SHP77 (cell line): ENCODE results near the gene ICAM3.

Source experiments
- DNase-seq, 2 experiments: peaks; one replicate each; lab custom pipeline; 2025; lab: John Stamatoyannopoulos, UW

Gene ICAM3

DNA sequence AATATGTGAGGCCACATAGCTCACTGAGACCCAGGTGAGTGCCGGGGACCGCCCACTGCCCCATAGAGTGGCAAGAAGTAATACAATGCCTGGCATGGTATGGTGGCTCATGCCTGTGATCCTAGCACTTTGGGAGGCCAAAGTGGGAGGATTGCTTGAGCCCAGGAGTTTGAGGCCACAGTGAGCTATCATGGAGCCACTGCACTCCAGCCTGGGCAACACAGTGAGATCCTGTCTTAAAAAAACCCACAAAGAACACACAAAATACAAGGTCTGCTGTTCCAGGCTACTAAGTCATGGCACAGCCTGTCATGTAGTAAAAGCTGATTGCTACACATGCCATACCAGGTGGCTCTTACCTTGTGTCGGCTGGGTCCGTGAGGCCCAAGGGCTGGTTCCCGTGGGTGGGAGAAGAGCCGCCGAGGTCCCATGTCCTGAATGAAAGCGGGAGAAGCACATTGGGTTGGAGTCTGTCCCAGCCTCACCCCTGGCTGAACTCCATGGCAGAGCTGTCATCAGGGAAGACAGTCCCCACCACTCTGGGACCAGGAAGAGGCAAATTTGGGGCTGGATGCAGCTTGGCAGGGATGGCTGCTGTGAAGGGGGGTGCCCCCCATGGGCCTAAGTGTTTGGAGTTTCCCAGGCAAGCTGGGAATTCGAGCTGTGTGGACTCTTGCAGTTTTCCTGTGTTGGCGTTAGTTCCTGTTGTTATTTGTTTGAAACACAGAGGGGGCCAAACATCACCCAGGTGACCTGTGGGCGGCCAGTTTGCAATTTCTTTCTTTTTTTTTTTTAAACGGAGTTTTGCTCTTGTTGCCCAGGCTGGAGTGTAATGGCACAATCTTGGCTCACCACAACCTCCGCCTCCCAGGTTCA, 20.4 kb downstream of the ICAM3 start:
- no peak for DNase-seq

DNA sequence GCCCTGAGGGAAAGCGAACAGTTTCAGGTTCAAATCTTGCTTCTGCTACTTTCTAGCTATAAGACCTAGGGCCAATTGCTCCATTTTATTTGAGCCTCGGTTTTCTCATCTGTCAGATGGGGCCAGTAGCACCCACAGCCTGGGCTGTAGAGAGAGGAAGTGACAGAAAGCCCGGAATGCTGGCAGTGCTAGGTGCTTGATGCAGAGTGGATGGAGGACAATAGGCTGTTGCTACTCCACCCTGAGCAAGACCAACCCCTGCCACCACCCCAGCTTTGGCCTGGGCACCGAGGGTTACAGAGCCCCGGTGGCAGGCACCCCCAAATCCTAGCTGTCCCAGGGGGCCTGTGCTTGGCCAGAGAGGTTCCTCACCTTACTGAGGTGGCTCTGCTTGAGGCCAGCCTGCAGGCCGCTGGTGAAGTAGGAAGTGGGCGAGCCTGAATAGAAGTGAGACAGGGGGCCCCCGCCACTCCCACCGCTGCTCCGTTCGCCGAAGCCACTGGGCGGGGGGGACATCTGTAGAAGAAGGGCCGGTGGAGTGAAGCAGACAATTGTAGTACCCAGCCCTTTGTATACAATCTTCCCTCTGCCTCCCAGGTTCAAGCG, 21.5 kb downstream of the ICAM3 start:
- DNase-seq: no peak

DNA sequence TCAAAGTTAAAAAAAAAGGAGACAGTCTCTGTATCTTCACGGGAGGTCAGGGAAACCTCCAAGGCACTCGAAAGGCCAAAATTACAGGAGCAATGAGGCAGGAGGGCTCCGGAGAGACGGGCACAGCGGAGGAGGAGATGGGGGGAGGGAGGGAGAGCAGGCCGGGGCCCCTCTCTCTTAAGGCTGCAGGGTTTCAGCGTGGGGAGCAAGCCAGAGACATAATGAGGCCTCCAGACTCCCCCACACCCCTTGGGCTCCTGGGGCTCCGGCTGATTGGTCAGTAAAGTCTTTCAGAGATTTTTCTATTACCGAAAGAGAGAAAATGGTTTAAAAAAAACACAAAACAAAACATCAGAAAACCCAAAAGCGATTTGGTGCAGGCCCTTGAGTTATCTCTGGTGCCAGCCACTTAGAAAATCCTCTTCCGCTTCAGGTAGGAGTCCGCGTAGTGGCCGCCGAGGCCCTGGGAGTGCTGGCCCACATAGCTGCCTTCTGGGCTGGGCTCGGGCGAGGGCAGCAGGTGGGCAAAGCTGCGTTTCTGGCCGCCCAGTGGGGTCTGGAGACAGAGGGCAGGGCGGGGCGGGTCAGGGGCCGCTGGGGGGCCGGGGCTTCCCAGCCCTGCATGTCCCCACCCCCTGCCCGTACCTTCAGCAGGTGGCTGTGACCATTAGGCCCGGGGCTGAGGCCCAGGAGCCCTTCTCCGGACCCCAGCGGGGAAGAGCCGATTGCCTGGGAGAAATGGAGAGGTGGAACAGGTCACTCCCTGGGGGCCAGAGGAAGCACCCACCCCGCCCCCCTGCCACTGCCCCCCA, 22.2 kb downstream of the ICAM3 start:
- DNase-seq: no peak

DNA sequence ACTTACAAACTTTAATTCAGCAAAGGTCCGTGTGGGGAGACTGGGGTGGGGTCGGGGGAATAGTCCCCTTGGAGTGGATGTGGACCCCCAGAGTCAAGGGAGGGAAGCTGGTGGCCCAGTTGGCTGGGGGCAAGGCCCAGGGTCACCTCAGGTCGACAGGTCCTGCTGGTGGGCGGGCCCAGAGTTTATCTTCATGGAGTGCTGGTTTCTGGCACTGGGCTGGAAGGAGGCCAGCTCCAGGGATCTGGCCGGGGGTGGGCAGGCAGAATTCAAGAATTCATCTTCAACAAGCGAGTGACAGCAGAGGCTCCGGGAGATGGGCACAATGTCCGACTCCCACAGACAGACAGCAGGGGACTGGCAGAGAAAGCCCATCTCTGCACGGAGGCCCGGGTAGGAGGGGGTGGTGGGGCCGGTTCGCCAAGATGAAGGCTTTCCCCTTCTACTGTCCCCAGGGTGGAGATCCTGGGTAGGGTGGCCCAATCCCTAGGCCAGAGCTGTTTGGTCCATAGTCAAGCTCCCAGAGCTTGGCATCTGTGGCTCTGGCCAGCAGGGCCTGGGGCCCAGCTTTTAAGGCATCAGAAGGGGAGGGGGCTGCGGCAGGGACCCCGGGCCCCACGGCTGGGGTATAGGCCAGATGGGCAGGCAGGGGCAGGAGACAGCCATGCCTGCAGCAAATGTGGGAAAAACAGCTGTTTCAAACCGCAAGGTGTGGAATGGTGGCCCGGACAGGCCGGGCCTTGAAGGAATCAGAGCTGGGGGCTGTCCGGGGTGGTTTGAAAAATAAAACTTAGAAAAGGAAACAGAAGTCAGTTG, 23.0 kb downstream of the ICAM3 start:
- no peak for DNase-seq

DNA sequence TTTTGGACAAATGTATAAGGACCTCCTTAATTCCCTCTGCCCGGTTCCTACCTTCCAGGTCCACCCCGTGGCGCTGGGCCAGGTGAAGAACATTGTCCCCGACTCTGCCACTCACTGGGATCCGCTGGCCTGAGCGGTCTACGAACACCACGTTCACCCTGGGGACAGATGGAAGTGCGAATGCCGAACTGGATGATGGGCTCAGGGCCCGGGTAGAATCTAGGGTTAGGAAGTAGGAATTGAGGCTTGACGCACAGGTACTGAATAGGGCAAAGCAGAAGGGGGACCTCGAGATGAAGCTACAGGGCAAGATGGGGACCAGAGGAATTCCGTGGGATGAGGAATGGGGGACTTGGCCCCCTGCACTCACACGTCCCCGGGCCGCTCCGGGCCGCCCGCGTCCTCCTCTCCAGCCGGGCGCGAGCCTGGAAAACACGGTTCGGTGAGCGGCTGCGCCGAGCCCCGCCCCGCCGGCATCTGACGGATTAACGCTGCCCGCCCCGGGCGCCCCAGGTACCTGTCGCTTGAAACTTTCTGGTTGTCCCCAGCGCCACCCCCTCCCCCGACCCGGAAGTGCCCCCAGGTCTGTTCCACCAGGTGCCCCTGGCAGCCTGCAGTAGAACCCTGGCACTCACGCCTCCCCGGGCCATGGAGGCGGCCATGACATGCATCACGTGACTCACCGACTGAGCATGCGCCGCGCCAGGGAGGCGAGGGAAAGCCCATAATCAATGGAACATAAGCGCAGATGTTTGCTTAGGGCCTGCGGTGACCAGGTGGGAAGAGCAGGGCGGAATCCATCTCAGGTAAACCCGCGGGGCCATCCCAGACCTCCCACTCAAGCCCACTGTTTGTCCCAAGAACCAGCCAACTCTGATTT, 23.8 kb downstream of the ICAM3 start, which contains the start of gene FDX2:
Gene FDX2 (minus strand): TSS at position 681 of the 880 bp plus-strand sequence. CDS start 19 bp downstream, at position 662.
- peak; percentile 80 to 86 for DNase-seq

DNA sequence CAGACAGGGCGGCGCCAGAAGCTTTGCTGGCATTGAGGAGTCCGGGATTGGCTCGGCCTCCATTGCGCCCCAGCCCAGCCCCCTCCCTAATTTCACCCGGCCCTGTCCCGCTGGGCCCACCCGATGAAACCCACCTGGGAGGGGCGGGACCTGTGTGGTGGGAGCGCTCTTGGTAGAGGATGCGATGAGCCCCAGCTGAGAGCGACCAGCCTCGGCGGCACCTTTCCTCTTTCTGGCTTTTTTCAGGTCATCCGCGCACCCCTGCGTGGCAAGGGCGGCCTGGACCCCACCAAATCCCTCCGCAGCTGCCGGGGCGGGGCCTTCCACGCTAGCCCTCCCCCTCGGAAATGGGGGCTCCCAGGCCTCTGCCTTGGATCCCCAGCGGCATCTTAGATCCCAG, 30.0 kb downstream of the ICAM3 start, which contains the start of gene ZGLP1:
Gene ZGLP1 (minus strand): TSS at position 393 of the 400 bp plus-strand sequence.
- DNase-seq: no peak

DNA sequence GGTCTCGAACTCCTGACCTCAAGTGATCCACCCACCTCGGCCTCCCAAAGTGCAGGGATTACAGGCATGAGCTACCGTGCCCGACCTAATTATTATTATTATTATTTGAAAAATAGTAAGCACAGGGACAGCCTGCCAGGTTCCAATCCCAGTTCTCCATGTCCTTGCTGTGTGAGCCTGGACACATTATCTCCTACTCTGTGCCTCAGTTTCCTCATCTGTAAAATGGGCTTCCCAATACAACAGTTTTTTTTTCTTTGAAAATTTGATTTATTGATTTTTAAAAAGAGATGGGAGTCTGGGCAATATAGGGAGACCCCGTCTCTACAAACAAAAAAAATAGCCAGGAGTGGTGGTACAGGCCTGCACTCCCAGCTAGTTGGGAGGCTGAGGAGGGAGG, 33.1 kb downstream of the ICAM3 start:
- DNase-seq: no peak

DNA sequence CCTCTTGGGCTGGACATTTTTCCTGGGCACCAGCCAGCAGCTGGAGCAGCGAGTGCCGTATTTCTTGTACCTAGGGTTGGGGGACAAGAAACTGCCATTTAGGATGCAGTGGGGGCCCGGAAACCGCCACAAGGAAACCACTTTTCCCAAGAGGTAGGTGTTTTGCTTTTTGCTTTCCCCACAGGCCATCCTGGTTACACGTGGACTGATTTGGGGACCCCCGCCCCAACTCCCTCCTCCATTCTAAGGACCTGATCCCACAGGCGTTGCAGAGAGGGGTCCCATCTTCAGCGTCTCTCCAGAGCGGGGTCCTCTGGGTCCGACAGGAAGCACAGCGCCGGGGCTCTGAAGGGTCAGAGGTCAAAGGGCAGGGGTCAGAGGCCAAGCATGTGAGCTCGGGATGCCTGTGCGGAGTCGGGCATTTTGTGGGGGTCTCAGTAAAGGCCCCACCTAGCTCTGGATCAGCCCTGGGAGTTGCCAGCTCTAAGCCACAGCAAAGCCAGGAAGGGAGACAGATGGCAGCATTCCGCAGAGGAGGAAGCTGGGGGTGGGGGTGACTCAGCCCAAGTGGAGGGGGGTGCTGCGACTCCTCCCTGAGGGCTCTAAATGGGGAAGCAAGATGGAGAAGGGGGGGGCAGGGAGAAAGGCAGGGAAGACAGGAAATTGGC, 34.2 kb downstream of the ICAM3 start:
- no peak for DNase-seq

DNA sequence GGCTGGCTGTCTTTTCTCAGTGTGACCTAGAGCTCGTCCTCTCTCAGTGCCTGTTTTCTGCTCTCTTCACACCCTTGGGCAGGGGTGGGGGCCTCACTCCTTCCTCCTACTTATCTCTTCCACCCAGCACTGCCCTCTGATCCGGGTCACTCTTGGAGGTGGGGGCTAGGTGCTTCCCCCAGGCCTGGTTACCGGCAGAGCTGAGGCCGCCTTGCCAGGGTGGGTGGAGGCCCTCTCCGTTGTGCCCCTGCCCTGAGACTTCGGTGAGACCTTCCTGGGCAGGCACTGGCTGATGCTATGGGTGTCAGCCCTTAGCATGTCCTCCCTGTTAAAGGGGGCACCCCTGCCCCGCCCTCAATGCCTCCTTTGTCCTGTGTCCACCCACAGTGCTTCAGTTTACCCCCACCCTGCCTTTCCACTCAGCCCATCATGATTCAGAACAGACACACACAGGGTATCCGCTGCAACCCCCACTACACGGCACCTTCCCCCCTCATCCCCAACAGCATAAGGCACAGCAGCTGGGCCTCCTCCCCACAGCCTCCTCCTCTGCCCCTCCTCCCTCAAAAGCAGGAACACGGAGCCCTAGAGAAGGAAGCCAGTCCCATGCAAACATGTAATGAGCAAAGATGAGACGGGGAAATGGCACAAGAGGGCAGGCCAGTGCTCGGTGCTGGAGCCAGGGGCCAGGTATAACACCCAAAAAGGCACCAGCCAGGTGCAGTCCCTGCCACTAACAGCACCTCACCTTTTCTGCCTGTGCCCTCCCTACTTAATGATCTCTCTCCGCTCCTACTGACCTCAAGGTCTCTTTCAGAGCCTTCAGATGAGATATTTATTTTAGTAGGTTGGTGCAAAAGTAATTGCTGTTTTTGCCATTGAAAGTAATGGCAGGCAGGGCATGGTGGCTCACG, 39.6 kb downstream of the ICAM3 start:
- DNase-seq: no peak

DNA sequence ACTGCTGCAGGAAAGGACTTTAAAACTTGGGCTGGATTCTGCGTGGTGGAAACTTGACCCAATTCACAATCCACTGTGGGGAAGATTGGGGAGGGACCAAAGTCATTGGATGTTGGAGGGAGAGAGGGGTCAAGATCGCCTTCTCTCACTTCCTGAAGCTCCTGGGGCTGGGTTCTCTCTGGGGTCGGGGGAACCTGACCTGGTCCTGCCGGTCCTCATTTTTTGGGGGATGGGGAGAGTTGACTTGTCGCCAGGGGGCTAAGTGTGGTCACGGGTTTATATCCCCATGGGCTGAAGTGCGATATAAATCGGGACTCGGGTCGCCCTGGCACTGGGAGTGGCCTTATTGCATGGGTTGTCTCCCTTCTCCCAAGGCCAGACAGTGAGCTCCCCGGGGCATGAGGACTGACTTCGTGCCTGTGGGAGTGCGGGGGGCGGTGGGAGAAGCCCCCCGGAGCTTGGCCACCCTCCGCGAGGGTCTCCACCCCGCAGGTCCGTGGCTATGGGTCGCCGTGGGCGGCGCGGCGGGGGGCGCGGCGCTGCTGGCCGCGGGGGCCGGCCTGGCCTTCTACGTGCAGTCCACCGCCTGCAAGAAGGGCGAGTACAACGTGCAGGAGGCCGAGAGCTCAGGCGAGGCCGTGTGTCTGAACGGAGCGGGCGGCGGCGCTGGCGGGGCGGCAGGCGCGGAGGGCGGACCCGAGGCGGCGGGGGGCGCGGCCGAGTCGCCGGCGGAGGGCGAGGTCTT, 43.4 kb downstream of the ICAM3 start:
- DNase-seq: no peak

DNA sequence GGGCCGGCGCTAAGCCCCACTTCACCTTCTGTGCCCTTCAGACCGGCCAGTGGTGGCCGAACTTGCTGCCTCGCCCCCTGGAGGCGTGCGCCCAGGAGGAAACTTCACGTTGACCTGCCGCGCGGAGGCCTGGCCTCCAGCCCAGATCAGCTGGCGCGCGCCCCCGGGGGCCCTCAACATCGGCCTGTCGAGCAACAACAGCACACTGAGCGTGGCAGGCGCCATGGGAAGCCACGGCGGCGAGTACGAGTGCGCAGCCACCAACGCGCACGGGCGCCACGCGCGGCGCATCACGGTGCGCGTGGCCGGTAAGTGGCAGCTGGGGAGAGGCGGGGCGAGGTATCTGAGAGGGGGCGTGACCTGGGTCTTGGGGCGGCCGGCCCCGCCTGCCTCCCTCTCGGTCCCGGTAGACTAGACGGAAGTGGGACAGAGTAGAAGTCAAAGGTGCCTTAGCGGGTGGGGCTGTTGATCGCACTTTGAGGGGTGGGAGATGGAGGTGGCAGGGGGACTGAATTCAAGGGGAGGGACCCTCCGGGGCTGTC, 44.0 kb downstream of the ICAM3 start:
- no peak for DNase-seq

DNA sequence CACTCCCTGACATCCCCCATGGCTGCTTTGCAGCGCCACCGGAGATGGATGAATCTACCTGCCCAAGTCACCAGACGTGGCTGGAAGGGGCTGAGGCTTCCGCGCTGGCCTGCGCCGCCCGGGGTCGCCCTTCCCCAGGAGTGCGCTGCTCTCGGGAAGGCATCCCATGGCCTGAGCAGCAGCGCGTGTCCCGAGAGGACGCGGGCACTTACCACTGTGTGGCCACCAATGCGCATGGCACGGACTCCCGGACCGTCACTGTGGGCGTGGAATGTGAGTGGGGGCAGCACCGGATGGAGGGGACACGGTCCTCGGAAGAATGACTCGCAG, 45.1 kb downstream of the ICAM3 start:
- DNase-seq: no peak

DNA sequence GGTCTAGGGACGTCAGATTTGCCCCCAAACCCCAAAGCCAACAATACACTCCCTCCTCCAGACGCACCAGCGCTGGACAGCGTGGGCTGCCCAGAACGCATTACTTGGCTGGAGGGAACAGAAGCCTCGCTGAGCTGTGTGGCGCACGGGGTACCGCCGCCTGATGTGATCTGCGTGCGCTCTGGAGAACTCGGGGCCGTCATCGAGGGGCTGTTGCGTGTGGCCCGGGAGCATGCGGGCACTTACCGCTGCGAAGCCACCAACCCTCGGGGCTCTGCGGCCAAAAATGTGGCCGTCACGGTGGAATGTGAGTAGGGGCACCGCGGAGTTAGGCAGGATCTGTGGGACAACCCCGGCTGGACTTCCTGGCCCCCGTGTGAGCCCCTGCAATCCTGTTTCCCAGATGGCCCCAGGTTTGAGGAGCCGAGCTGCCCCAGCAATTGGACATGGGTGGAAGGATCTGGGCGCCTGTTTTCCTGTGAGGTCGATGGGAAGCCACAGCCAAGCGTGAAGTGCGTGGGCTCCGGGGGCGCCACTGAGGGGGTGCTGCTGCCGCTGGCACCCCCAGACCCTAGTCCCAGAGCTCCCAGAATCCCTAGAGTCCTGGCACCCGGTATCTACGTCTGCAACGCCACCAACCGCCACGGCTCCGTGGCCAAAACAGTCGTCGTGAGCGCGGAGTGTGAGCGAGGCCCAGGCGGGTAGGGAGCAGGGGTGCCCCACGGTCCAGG, 45.6 kb downstream of the ICAM3 start:
- DNase-seq: no peak

DNA sequence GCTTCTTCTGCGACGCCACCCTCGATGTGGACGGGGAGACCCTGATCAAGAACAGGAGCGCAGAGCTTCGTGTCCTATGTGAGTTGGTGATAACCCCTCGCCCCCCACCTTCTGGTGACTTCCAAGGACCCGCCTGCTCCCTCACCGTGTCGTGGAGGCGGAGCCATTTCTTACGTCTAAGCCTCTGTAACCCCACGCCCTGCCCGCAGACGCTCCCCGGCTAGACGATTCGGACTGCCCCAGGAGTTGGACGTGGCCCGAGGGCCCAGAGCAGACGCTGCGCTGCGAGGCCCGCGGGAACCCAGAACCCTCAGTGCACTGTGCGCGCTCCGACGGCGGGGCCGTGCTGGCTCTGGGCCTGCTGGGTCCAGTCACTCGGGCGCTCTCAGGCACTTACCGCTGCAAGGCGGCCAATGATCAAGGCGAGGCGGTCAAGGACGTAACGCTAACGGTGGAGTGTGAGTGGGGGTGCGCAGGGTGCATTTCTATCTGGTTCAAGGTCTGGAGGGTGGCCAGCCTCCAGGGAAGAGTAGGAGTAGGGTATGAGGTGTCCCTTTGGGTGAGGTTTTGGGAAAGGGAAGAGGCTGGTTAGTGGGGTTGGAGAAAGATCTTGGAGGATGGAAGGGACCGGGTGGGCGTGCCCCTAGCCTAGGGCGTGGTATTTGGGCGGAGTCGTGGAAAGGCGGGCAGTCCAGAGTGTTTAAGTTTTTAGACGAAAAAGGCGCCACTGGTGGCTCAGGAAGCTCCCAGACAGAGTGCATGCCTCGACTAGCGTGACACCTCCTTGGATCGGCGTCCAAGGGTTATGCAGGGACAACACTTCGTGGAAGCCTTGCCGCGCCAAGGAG, 46.4 kb downstream of the ICAM3 start:
- DNase-seq: no peak

DNA sequence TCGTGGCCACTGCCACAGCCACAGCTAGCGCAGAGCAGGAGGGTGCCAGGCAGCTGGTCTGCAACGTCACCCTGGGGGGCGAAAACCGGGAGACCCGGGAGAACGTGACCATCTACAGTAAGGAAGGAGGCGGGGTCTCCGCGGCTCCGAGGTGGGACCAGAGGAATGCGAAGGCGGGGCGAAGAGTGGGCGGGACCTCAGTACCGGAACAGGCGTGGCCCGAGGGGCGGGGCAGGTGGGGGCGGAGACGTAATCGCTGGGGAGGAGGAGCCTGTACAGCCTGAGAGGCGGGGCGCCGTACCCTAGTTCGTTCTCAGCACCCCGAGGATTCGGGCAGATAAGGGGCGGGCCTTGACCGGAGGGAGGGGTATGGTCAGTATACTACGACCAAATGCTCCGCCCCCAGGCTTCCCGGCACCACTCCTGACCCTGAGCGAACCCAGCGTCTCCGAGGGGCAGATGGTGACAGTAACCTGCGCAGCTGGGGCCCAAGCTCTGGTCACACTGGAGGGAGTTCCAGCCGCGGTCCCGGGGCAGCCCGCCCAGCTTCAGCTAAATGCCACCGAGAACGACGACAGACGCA, 47.1 kb downstream of the ICAM3 start:
- DNase-seq: peak; percentile 72 to 88

DNA sequence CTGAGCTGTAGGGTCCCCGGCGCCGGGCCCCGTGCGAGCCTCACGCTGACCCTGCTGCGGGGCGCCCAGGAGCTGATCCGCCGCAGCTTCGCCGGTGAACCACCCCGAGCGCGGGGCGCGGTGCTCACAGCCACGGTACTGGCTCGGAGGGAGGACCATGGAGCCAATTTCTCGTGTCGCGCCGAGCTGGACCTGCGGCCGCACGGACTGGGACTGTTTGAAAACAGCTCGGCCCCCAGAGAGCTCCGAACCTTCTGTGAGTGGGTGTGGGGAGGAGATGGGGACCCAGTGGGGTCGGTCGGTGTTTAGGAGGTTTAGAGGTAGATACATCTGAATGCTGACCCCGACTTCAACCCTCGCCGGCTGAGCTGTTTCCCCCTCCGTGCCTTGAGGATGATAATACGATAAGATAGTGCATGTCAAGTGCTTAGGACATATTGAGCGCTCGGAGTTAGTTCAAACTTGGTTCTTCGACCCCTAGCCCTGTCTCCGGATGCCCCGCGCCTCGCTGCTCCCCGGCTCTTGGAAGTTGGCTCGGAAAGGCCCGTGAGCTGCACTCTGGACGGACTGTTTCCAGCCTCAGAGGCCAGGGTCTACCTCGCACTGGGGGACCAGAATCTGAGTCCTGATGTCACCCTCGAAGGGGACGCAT, 47.7 kb downstream of the ICAM3 start:
- no peak for DNase-seq
